Measurements from ENCODE around the gene MRPL1. TPM values are rescaled to one million over a fixed set of nuclear protein-coding genes. Genes with fewer than 3 reads are reported as not detected.

The MRPL1 gene
- total RNA-seq, 1 experiment from 2014 or later, result 25.7 TPM

GRCh38 chr4:77927991-77928925 lies 65.6 kb downstream of the MRPL1 start:
- H3K27me3 Mint-ChIP-seq (ENCODE audit: low read depth), result no peaks in the 10 kb centered on the region
- TF ChIP-seq CREB1 (CRISPR knock-in tag; IDR thresholded peaks at IDR 0.05) (no peak), HMGA2 (CRISPR knock-in tag; IDR thresholded peaks at IDR 0.05) (no peak), ZNF121 (CRISPR knock-in tag; IDR thresholded peaks at IDR 0.05) (no peak), ZNF512 (CRISPR knock-in tag; IDR thresholded peaks at IDR 0.05; ENCODE audit: borderline replicate concordance) (no peak), ZNF138 (CRISPR knock-in tag; conservative IDR thresholded peaks at IDR 0.05) (no peak), AFF4 (CRISPR knock-in tag; IDR thresholded peaks at IDR 0.05; ENCODE audit: borderline replicate concordance) (no peak), E2F5 (CRISPR knock-in tag; IDR thresholded peaks at IDR 0.05) (no peak)
- H3K27ac Mint-ChIP-seq, result no peak overlapping the region
- peaks cover 20% of the 10 kb centered on the region for H3K36me3 Mint-ChIP-seq
- no peak overlapping the region for H3K4me3 Mint-ChIP-seq
- H3K4me1 Mint-ChIP-seq, result no peaks in the 10 kb centered on the region
- ATAC-seq (no peak), DNase-seq (ENCODE audit: low spot score) (no peak)
- ChIA-PET CTCF (interaction anchor here (0.5 to 1.0 kb wide), 2 partner anchors 11 to 32 kb away, joined by 3 read pairs; no protein-coding TSS in a partner anchor), POLR2A (no interaction called here)
- peaks cover 6% of the 10 kb centered on the region for H3K9me3 Mint-ChIP-seq

- Mint-ChIP-seq H3K9me3 (peaks cover 6% of the 10 kb centered on the region), H3K27me3 (ENCODE audit: low read depth) (no peaks in the 10 kb centered on the region), H3K4me3 (no peak overlapping the region), H3K4me1 (no peaks in the 10 kb centered on the region), H3K27ac (no peak overlapping the region), H3K36me3 (peaks cover 14% of the 10 kb centered on the region)
- POLR2A ChIA-PET, result no interaction called here
- ATAC-seq (no peak), DNase-seq (ENCODE audit: low spot score) (no peak)
- CTCF ChIA-PET, result no interaction called here
- no peak for TF ChIP-seq ATF3 (CRISPR knock-in tag; conservative IDR thresholded peaks at IDR 0.05)
- TF ChIP-seq ELF4 (CRISPR knock-in tag; IDR thresholded peaks at IDR 0.05; ENCODE audit: low read depth), result no peak
- no peak for TF ChIP-seq USF1 (CRISPR knock-in tag; IDR thresholded peaks at IDR 0.05)
These were observed 67.6 kb downstream of the MRPL1 start for GRCh38 chr4:77930154-77930639.

- H3K27me3 Mint-ChIP-seq (ENCODE audit: low read depth), result no peaks in the 10 kb centered on the region
- H3K4me1 Mint-ChIP-seq, result no peaks in the 10 kb centered on the region
- CTCF ChIA-PET, result interaction anchor here (0.6 kb wide), 1 partner anchor 122 kb away, joined by 3 read pairs; no protein-coding TSS in a partner anchor
- POLR2A ChIA-PET, result no interaction called here
- 0 out of 2 replicates have a peak overlapping the region, but pooled peaks have one; percentile 61 for H3K27ac Mint-ChIP-seq
- no peak for DNase-seq (ENCODE audit: low spot score)
- peaks cover 8% of the 10 kb centered on the region for H3K36me3 Mint-ChIP-seq
- H3K4me3 Mint-ChIP-seq, result no peak overlapping the region
- H3K9me3 Mint-ChIP-seq, result peaks cover under 1% of the 10 kb centered on the region
- ATAC-seq, result no peak
- TF ChIP-seq USF1 (CRISPR knock-in tag; IDR thresholded peaks at IDR 0.05) (no peak), IRF1 (CRISPR knock-in tag; IDR thresholded peaks at IDR 0.05) (no peak), OVOL2 (CRISPR knock-in tag; IDR thresholded peaks at IDR 0.05; ENCODE audit: borderline replicate concordance) (no peak), GRHL2 (CRISPR knock-in tag; IDR thresholded peaks at IDR 0.05; ENCODE audit: insufficient replicate concordance, severe bottlenecking) (no peak), MXD4 (CRISPR knock-in tag; IDR thresholded peaks at IDR 0.05; ENCODE audit: borderline replicate concordance) (no peak), TP53 (CRISPR knock-in tag; IDR thresholded peaks at IDR 0.05) (no peak), ZNF317 (CRISPR knock-in tag; IDR thresholded peaks at IDR 0.05; ENCODE audit: borderline replicate concordance, low read depth) (no peak), ZNF263 (CRISPR knock-in tag; IDR thresholded peaks at IDR 0.05; ENCODE audit: low read depth) (no peak)
These were observed 68.2 kb downstream of the MRPL1 start for GRCh38 chr4:77930876-77931275.
